GM23338 (cell line): ENCODE results near the gene CLIP2. TPM values are rescaled to one million over a fixed set of nuclear protein-coding genes. Genes with fewer than 3 reads are reported as not detected.

ENCODE experiments used
- ATAC-seq: fragments of 200-7000 bp; cut with Tn5 transposase; 3 replicates; pipeline ENCODE4 v1.9.1; 2020
- DNase-seq: peaks from one replicate; pipeline ENCODE4 v3.0.0-alpha.2; 2015; ENCODE audit warnings: low spot score
- H2AFZ ChIP-seq: fragments of 200-600 bp; sonication (generic); 2 replicates; pipeline ENCODE4 v1.8.0; 2016; ENCODE audit warnings: antibody characterized with exemption, mild to moderate bottlenecking, moderate library complexity
- H3F3A ChIP-seq: fragments of 200-600 bp; sonication (generic); replicated peaks from 2 replicates; pipeline ENCODE4 v1.8.0; 2017; ENCODE audit warnings: antibody characterized with exemption, mixed run types, low read depth
- H3K27ac ChIP-seq: fragments of 200-600 bp; sonication (generic); 2 replicates; pipeline ENCODE4 v1.6.1; 2016; ENCODE audit warnings: low read depth
- H3K27me3 ChIP-seq: fragments of 200-600 bp; sonication (generic); 2 replicates; pipeline ENCODE4 v1.8.0; 2016; ENCODE audit warnings: mild to moderate bottlenecking, mixed run types, moderate library complexity; ENCODE audit not compliant: insufficient read depth
- H3K36me3 ChIP-seq: fragments of 200-600 bp; sonication (generic); 2 replicates; pipeline ENCODE4 v1.8.0; 2016; ENCODE audit warnings: mild to moderate bottlenecking; ENCODE audit not compliant: insufficient read depth
- H3K4me1 ChIP-seq: fragments of 200-600 bp; sonication (generic); 2 replicates; pipeline ENCODE4 v1.8.0; 2016; ENCODE audit warnings: mild to moderate bottlenecking, moderate library complexity; ENCODE audit not compliant: insufficient read depth
- H3K4me2 ChIP-seq: fragments of 200-600 bp; sonication (generic); 2 replicates; pipeline ENCODE4 v1.7.1; 2017; ENCODE audit warnings: mixed run types
- H3K4me3 ChIP-seq: fragments of 200-600 bp; sonication (generic); 2 replicates; pipeline ENCODE4 v1.6.1; 2016; ENCODE audit warnings: mixed run types
- H3K79me2 ChIP-seq: fragments of 200-600 bp; sonication (generic); replicated peaks from 2 replicates; pipeline ENCODE4 v1.8.0; 2017; ENCODE audit warnings: mild to moderate bottlenecking; ENCODE audit not compliant: insufficient read depth
- H3K9me2 ChIP-seq: fragments of 200-600 bp; sonication (generic); 2 replicates; pipeline ENCODE4 v1.8.0; 2017; ENCODE audit not compliant: insufficient read depth
- H4K20me1 ChIP-seq: fragments of 200-600 bp; sonication (generic); replicated peaks from 2 replicates; pipeline ENCODE4 v1.8.0; 2017; ENCODE audit warnings: mild to moderate bottlenecking; ENCODE audit not compliant: insufficient read depth
- H3K27ac Mint-ChIP-seq: 2 replicates; pipeline ENCODE4 v1.8.0; 2020; ENCODE audit warnings: inconsistent platforms, mild to moderate bottlenecking, moderate library complexity, mixed read lengths
- H3K27me3 Mint-ChIP-seq: 3 replicates; pipeline ENCODE4 v1.8.0; 2022; ENCODE audit warnings: low read depth, mild to moderate bottlenecking, moderate library complexity, mixed read lengths, inconsistent platforms; ENCODE audit not compliant: insufficient read depth, poor library complexity
- H3K36me3 Mint-ChIP-seq: 3 replicates; pipeline ENCODE4 v1.8.0; 2021; ENCODE audit warnings: low read depth, mild to moderate bottlenecking, inconsistent platforms, moderate library complexity, mixed read lengths
- H3K4me1 Mint-ChIP-seq: 3 replicates; pipeline ENCODE4 v1.8.0; 2020; ENCODE audit warnings: mild to moderate bottlenecking, inconsistent platforms, mixed read lengths
- H3K4me3 Mint-ChIP-seq: 3 replicates; pipeline ENCODE4 v1.8.0; 2021; ENCODE audit warnings: moderate library complexity, mild to moderate bottlenecking, inconsistent platforms, mixed read lengths
- H3K9me3 Mint-ChIP-seq: 3 replicates; pipeline ENCODE4 v1.8.0; 2020; ENCODE audit warnings: moderate library complexity, mild to moderate bottlenecking, inconsistent platforms, mixed read lengths
- CREB1 ChIP-seq: fragments of 250-450 bp; sonication (Bioruptor Pico); IDR thresholded peaks from 2 replicates; pipeline ENCODE4 v1.5.0; 2020; ENCODE audit warnings: low read depth, mild to moderate bottlenecking, moderate library complexity
- CTCF ChIP-seq, 2 experiments: fragments of 200-600 bp in 1 of 2; sonication (generic) in 1 of 2; conservative IDR thresholded peaks; 2 replicates each; pipeline versions ENCODE4 v1.5.1 to v1.6.1; 2016 to 2017; ENCODE audit warnings: antibody characterized with exemption in 2 of 2, low read depth in 2 of 2, mild to moderate bottlenecking in 2 of 2, moderate library complexity in 1 of 2
- ETS1 ChIP-seq: IDR thresholded peaks from 2 replicates; pipeline ENCODE4 v1.6.1; 2016; ENCODE audit warnings: antibody characterized with exemption
- EZH2 ChIP-seq: fragments of 200-600 bp; sonication (generic); IDR thresholded peaks from one replicate; pipeline ENCODE4 v1.8.0; 2017; ENCODE audit warnings: antibody characterized with exemption, mild to moderate bottlenecking, low read depth; ENCODE audit not compliant: unreplicated experiment
- EZH2phosphoT487 ChIP-seq: fragments of 200-600 bp; sonication (generic); IDR thresholded peaks from one replicate; pipeline ENCODE4 v1.8.1; 2018; ENCODE audit warnings: antibody characterized with exemption; ENCODE audit not compliant: unreplicated experiment
- JUNB ChIP-seq: IDR thresholded peaks from one replicate; pipeline ENCODE4 v1.6.1; 2016; ENCODE audit warnings: antibody characterized with exemption; ENCODE audit not compliant: unreplicated experiment
- NANOG ChIP-seq: IDR thresholded peaks from 2 replicates; pipeline ENCODE4 v1.6.1; 2016; ENCODE audit warnings: antibody characterized with exemption, borderline replicate concordance
- POLR2AphosphoS5 ChIP-seq: IDR thresholded peaks from 2 replicates; pipeline ENCODE4 v1.6.1; 2016; ENCODE audit warnings: antibody characterized with exemption, low read depth
- REST ChIP-seq: IDR thresholded peaks from one replicate; pipeline ENCODE4 v1.6.1; 2018; ENCODE audit warnings: antibody characterized with exemption; ENCODE audit not compliant: unreplicated experiment
- STAT1 ChIP-seq: IDR thresholded peaks from one replicate; pipeline ENCODE4 v1.6.1; 2016; ENCODE audit warnings: antibody characterized with exemption; ENCODE audit not compliant: unreplicated experiment
- ZNF114 ChIP-seq: fragments of 250-450 bp; sonication (Bioruptor Pico); IDR thresholded peaks from 2 replicates; pipeline ENCODE4 v1.5.0; 2020; ENCODE audit warnings: mild to moderate bottlenecking, moderate library complexity
- ZNF331 ChIP-seq: fragments of 250-450 bp; sonication (Bioruptor Pico); IDR thresholded peaks from 2 replicates; pipeline ENCODE4 v1.5.0; 2020; ENCODE audit warnings: low read depth, mild to moderate bottlenecking, moderate library complexity
- ZNF462 ChIP-seq: fragments of 250-450 bp; sonication (Bioruptor Pico); IDR thresholded peaks from 2 replicates; pipeline ENCODE4 v1.5.0; 2020; ENCODE audit warnings: mild to moderate bottlenecking, moderate library complexity
- polyA plus RNA-seq: library from polyadenylated mRNA; unstranded; fragments of >200 nt; fragmentation: Nextera tagmentation; extraction: Ambion mirVana; gene quantifications from 2 replicates; pipeline ENCODE4 v1.2.1, GENCODE V29; 2016
- total RNA-seq: library from RNA; depleted of rRNA; stranded (reverse); fragments of >200 nt; shearing (Covaris generic); gene quantifications from 2 replicates; pipeline ENCODE4 v1.2.3, GENCODE V29; 2014

Gene CLIP2
- total and polyA plus RNA-seq, 2 experiments from 2014 or later: 8.1 to 51.9 TPM

- no peak for ATAC-seq
These were observed 48.7 kb downstream of the CLIP2 start for GRCh38 chr7:74337926-74338325.

More at GRCh38 chr7:74337926-74338325, 48.7 kb downstream of the CLIP2 start:
- Histone ChIP-seq H3K4me2 (no peak overlapping the region), H3K4me3 (no peak overlapping the region), H3K4me1 (no peaks in the 10 kb centered on the region), H3K27ac (no peak overlapping the region), H3K36me3 (no peaks in the 10 kb centered on the region), H3K9me2 (no peaks in the 10 kb centered on the region), H2AFZ (no peak overlapping the region), H3F3A (no peaks in the 10 kb centered on the region), H3K27me3 (no peaks in the 10 kb centered on the region), H3K79me2 (no peaks in the 10 kb centered on the region), H4K20me1 (peaks cover 4% of the 10 kb centered on the region)
- Mint-ChIP-seq H3K4me1 (no peaks in the 10 kb centered on the region), H3K9me3 (no peaks in the 10 kb centered on the region; the same call in 2 of the 3 replicates), H3K27ac (no peak overlapping the region), H3K4me3 (no peak overlapping the region), H3K27me3 (peaks cover 8% of the 10 kb centered on the region), H3K36me3 (peaks cover 8% of the 10 kb centered on the region; the same call in 2 of the 3 replicates)
- DNase-seq: no peak
- no peak for TF ChIP-seq ZNF114 (CRISPR knock-in tag)
- no peak for TF ChIP-seq STAT1
- no peak for TF ChIP-seq CREB1
- no peak for TF ChIP-seq CTCF (conservative IDR thresholded peaks at IDR 0.05; ENCODE audit: low read depth in 2 of 2)
- no peak for TF ChIP-seq REST
- TF ChIP-seq EZH2phosphoT487: no peak
- TF ChIP-seq EZH2: no peak
- no peak for TF ChIP-seq JUNB
- no peak for TF ChIP-seq ETS1
- no peak for TF ChIP-seq ZNF331 (CRISPR knock-in tag)
- no peak for TF ChIP-seq NANOG
- TF ChIP-seq ZNF462 (CRISPR knock-in tag): no peak
- no peak for TF ChIP-seq POLR2AphosphoS5
